HG02763 (cell line): ENCODE data around the gene THADA.
A peak's percentile ranks its signal among the peaks of the same experiment; 100 is the strongest.

Experiments used
- ATAC-seq: cut with Tn5 transposase; IDR thresholded peaks from one replicate; pipeline ENCODE4 v1.9.1; 2021; ENCODE audit warnings: mild to moderate bottlenecking, moderate library complexity; ENCODE audit not compliant: unreplicated experiment

THADA gene

DNA sequence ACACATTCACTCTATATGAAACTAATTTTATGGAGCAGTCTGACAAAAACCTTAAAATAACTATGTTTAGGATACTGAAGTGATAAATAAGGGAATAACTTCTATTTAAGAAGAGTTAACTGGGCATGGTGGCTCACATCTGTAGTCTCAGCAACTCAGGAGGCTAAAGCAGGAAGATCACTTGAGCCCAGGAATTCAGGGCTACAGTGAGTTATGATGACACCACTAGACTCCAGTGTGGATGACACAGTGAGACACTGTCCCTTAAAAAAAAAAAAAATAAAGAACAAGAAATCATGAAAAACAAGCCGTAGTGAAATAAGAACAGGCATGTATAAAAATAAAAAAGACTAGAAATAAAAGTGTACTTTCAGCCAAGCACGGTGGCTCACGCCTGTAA, 82.0 kb downstream of the THADA start:
- ATAC-seq: no peak

DNA sequence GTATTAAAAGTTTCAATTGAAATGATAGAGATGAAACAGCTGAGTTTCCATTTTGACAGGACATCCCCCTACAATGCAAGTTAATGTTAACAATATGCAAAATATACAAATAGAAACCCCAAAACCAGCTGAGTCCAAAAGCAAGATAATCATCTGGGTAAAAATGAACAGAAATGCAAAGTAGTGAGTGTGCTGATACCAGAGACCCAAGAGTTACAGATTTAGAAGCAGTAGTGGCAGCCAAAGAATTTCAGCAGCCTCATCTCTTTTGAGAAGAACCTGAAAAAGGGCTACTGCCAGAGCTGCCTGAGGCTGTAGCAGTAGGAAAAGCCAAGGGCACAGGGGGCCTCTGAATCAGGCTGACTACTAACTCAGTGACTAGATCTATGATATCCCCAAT, 82.6 kb downstream of the THADA start:
- no peak for ATAC-seq

DNA sequence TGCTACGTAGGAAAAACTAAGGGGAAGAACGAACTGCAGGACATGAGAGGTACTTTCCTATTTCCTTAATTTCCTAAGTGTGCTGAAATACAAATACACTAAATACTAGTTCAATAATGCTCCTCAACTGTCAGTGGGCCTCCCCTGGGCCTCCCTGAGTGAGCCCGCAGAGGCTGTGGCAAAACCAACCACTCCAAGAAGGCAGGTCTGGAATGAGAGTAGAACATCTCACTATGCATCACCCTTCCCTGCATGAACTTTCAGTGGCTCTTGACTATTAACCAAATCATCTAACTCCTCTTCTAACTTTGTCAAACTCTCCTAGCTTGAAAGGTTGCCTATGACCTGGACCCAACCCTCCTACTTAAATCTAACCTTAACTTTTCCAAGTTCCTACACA, 84.6 kb downstream of the THADA start:
- ATAC-seq: no peak

DNA sequence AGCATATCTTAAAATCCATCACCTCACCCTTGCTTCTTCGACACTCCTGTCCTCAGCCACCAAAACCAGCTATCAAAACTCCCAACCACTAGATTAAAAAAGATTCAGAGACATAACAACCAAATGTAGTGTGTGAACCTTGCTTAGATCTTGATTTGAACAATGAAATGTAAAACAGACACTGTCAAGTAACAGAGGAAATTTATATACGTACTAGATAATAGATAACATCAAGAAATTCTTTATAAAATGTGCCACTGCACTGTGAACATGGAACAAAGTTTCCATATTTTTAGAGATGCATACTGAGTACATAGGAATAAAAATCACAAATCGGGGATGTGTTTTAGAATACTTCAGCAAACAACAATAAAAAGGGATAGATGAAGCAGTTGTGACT, 86.0 kb downstream of the THADA start:
- no peak for ATAC-seq

DNA sequence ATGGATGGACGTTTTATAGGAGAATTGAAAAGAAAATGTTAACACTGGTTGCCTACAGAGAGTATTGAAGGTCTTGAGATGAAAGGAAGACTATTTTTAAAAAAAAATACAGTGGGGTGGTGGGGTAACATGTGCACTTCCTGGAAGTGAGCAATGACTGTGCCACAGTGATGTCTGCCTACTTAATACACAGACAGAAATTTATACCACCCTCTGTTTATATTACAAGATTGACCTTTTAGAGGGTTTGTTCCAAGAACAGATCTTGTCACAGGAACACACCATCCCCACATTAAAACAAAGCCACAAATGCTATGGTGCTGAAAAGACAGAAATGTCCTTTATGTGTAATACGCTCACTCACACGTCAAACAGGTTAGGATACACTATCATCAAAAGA, 87.6 kb downstream of the THADA start:
- ATAC-seq: no peak

DNA sequence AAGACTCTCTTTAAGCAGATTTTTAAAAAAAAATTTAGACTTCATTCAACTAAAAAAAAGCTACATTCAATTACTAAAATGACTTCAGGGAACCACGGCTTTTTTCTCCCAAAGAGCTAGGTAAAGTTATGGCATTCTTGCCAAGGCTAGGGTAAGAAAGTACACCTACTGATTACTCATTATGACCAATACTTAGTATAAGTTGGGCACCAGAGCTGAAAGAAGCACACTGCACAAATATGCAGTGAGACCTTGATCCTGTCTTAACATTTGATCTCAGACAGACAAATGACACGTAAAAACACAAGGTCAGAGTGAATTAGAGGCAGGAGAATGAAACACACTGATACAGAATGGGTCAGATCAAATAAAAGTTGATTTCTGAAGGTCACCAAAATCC, 88.7 kb downstream of the THADA start:
- no peak for ATAC-seq

DNA sequence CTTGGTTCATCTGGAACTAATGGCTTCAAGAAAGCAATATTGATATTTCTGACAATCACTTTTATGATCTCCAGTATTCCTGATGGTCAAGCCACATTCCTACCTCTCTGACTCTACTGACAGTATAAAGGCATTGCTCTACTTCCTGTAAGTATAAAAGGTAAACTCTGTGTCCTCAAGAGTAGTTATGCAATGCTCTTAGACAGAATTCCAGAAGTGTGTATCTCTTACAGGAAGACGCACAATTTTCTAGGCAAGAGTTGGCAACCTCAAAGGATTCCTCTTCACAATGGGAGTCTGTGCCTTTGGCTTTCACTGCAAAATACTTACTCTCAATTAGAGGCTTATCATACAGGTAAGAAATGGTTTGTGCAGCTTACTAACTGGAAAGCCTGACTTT, 100.1 kb downstream of the THADA start:
- no peak for ATAC-seq

DNA sequence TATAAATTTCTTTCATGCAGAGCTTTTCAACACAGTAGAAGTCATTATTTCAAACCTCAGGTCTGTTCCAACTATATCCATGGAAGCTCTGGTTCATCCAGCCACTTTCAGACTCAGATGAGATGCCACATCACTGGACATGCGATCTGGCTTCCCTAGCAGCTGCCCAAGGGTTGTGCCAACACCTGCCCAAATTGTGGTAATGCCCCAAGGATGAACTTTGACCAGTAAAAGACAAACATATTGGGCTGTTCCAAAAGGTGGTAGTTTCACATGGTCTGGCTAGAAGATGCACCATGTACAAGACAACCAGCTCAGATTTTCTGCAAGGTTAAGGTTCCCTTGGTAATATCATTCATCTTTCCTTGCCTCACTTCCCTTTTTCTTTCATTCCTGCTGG, 101.9 kb downstream of the THADA start:
- ATAC-seq: no peak

DNA sequence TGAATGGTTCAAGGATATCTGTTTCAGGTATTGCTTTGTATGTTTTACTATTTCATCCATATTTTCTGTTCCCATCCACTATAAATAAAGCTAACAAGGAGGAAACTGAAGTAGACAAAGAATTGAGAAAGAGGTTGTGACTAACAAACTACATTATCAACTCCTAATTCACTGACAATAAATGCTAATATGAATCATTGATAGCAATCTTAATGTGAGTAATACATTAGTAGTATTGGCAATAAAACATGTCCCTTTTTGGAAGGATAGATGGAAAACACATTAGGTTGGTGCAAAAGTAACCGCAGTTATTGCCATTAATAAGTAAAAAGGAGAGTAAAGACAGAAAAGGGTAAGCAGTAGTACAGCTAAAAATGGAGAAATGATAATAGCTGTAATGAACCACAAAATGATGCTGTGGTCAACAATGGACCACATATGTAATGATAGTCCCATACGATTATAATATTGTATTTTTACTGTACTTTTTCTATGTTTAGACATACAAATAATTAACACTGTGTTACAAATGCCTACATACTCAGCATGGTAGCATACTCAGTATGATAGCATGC, 104.7 kb downstream of the THADA start:
- no peak for ATAC-seq

DNA sequence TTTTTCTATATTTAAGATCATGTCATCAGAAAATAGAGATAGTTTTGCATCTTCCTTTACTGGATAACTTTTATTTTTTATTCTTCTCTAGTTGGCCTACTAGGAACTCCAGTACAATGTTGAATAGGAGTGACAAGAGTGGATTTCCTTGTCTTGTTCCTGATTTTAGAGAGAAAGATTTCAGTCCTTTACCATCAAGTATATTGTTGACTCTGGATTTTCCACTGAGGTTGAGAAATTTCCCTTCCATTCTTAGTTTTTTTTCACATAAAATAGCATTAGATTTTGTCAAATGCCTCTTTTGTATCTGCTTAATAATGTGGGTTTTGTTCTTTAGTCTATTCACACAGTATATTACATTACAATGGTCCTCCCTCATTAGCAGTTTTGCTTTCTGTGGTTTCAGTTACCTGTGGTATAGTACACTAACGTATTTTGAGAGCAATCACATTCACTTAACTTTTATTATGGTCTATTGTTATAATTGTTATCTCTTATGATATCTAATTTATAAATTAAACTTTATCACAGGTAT, 105.5 kb downstream of the THADA start:
- ATAC-seq: no peak

DNA sequence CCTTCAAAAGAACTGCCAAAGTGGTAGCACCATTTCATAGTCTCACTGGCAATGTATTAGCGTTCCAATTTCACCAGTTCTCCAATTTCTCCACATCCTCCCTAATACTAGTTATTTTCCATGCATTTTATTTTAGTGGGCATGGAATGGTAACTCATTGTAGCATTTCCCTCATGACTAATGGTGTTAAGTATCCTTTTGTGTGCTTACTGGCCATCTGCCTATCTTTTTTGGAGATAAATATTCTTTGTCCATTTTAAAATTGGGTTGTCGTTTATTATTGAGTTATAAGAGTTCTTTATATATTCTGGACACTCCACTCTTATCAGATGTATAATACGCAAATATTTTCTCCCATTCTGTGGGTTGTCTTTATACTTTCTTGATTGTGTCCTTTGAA, 107.1 kb downstream of the THADA start:
- ATAC-seq: no peak

DNA sequence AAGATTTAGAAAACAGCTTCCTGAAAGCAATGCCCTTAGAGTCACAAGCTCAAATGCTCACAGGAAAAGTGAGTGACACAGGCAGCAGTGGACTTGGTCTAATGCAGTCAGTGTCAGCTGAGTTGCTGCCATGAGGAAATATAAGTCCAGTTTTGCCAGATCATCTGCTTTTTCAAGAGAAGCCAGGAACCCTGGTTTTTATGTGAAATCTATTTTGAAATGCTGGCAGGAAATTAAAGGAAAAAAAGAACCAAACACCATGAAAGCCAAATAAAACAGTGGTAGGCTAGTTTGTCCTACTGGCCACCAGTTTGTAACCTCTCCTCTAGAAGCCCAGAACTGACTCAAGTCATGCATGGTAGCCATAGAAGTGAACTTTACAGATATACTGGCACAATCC, 109.2 kb downstream of the THADA start:
- ATAC-seq: no peak

DNA sequence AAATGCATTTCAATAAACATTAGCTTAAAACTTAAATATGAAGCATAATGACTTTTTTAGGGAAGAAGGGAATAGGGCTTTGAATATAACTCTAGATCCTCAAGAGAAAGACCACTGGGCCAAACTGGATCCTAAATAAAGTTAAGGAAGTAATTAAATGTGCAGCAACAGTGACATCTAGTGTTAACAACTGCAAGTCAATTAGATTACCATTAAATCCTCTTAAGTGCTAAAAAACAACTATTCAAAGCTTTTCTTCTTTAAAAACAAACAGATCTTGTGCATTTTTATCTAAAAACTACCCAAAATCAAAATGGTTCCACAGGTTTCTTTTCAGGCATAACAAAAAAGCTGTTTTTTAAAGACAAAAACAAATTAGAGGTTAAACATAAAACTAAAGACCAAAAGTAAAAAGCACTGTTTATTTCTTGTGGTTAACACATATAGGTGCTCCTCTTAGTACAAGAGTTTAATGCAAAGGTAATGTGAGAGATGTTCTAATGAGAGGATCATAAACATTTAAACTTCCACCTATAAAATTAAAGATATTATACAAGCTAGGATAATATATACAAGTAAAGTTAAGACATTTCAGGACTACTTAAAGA, 111.4 kb downstream of the THADA start:
- ATAC-seq: no peak

DNA sequence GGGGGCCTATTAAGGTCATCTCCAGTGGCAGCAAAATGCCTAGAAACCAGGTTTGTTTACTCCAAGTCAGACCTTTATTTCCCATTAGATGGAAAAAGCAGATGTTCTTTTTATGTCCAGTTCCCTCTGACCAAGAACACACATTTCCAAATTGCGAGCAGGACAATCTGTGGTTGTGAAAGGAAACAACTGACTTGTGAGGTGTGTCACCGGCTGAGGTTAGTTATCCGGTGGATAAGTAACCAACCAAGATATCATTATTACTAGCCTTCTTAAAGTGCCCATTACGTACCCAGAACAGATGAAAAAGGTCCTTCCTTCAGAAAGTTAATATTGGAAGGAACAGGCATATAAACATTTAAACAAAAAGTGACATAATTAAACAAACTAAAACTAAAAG, 112.9 kb downstream of the THADA start:
- peak; percentile 59 for ATAC-seq

DNA sequence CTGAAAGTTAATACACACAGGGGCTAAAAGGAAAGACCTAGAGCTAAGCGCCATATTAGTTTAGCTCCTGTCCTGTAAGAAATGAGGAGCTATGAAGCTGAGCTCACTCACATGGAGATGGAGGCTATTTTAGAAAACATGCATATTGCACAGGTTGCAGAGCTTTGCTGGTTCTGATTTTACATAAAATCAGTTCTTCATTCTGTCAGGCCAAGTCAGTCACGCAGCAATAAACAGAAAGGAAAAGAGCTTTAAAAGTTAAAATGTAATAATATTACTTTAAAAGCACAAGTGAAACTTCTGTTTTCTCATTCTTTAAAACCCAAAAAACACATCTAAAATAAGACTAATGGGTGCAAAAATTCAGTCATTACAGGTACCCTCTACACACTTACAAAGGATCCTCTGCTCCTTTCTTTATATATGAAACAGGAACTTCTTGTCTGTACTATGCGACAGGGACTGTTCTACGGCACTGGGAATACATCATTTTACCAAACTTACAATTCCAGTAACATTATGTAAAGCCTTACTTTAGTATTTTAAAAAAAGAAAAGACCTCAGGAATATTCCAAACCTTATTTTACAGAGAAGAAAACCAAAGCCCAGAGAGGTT, 113.8 kb downstream of the THADA start:
- ATAC-seq: no peak

DNA sequence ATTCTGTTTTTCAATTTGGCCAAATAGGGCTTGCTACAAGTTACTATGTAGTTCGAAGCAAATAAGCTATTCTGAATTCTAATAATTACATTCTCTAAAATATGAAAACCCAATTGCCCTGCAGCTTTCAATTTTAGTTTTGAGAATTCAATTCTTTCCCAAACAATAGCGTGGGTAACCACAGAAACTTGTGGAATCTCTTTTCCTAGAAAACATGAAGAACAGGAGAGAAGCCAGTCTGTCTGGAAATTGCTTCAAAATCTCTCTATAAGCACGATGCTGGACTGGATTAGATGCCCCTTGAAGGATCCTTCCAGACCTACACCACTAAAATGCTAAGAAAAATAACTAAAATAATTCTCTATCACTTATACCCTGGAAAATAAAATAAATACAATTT, 115.0 kb downstream of the THADA start:
- no peak for ATAC-seq

DNA sequence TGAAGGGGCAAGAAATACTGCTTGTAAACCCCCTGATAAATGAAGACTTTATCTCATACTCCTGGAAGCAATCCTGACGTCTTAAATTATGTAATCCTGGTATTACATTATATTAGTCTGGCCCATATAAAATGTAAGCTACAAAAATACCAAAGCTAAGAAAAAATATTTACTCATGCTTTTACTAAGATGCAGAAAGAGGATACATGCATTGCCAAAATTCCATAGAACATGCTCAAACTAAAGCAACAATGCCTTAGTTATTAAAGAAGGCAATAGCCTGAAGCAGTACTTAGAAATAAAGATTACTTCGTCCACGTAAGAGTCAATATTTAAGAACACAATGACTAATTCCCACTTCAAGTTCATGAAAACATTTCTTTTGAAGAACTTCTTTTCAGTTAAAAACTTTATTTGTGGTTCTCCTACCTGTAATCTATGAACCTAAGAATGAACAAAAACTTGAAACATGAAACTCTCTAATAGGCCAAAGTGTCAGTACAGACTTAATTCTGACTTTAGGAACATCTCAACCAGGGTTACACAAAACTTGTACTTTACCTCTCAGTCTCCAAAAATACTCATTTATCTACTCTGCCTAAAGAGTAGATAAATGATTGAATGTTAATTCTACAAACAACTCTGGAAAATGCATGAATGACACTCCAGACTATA, 117.3 kb downstream of the THADA start:
- ATAC-seq: no peak

DNA sequence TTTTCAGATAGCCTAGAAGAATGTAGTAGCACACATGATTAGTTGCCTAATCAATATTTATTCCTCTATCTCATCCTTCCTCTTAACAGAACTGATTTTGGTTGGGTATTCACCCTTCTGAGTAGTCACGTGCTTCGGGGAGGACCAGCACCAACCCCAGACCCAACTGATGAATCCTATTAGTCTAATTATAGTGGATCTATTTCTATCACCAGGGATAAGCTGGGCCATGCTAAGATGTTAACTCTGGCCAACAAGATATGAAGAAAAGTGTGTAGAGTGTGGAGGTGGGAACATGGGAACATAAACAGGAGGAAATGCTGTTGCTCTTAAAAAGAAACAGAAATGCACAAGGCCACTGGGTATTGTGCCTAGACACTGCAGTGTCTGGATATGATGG, 119.9 kb downstream of the THADA start:
- no peak for ATAC-seq

DNA sequence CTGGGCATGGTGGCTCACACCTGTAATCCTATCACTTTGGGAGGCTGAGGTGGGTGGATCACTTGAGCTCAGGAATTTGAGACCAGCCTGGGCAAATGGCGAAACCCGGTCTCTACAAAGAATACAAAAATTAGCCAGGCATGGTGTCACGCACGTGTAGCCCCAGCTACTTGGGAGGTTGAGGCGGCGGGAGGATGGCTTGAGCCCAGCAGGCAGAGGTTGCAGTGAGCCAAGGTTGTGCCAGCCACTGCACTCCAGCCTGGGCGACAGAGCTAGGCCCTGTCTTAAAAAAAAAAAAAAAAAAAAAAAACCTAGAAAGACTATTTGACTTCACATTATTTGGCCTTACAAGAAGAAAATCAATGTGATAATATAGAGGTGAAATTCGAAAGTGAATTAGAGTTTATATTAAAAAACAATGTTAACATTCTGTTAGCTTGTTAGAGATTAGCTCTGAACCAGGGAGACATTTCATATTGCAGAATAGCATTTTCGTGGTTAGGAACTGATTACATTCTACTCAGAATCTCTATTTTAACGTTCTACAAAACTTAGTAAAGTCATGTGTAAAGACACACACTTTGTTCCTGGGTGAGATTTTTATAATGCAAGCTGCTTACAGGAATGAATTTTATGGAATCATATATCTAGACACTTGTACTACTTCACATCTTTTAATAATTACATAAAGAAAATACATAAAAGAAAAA, 120.5 kb downstream of the THADA start:
- ATAC-seq: no peak

DNA sequence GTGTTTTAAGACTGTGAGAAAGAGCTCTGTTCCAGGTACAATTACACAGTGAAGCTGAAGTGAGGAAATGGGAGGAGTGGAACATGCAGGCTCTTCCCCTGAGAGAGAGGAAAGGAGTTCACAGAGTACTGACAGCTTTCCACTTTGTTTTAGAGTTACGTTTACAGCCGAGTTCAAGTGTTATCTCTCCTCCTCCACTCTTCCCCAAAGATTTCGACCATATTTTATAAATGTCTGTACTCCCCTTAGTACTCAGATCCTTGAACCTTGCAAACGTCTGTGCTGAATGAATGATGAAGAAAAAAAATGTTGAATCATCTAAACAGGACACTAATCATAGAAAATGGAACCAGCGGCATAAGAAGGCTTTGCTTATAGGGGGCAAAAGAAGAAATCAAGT, 121.6 kb downstream of the THADA start:
- ATAC-seq: no peak

DNA sequence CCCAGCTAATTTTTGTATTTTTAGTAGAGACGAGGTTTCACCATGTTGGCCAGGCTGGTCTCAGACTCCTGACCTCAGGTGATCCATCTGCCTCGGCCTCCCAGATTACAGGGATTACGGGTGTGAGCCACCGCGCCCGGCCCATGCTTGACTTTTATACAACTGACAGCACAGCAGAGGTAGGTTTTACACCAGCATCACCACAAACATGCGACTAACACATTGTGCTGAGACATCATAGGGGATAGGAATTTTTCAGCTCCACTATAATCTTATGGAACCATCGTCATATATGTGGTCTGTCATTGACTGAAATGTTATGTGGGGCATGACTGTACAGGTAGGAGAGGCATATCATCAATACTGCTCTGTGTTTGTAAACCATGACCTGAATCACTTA, 122.1 kb downstream of the THADA start:
- no peak for ATAC-seq
